B cell (primary cell): Measurements from ENCODE around the gene EEF1AKMT3. TPM values are rescaled to one million over a fixed set of nuclear protein-coding genes. Genes with fewer than 3 reads are reported as not detected.

Experiments used
- ATAC-seq: fragments of 200-7000 bp; cut with Tn5 transposase; one replicate; pipeline ENCODE4 v1.10.0; 2021; ENCODE audit warnings: low read depth, mild to moderate bottlenecking, moderate number of reproducible peaks, moderate library complexity
- CTCF ChIA-PET: fragments of 350-600 bp; sonication (Branson Sonifier 250); formaldehyde crosslinking; loops from one replicate; lab custom pipeline; 2021; ENCODE audit warnings: antibody characterized with exemption, inconsistent platforms; lab: Charles Lee
- POLR2A ChIA-PET: fragments of 350-600 bp; sonication (Branson Sonifier 250); formaldehyde crosslinking; loops from one replicate; lab custom pipeline; 2021; ENCODE audit warnings: antibody characterized with exemption; lab: Charles Lee
- DNase-seq: peaks from one replicate; pipeline ENCODE4 v3.0.0; 2013
- H2AFZ ChIP-seq: 2 replicates; pipeline ENCODE4 v1.6.1; 2012; ENCODE audit warnings: mild to moderate bottlenecking, low read depth, low read length; ENCODE audit not compliant: insufficient read depth, poor library complexity, severe bottlenecking
- H3K27ac ChIP-seq, 2 donors: 1 replicate in 1 of 2; 2 replicates in 1 of 2; pipeline ENCODE4 v1.5.1; 2012 to 2013; ENCODE audit warnings: low read length in 2 of 2, mild to moderate bottlenecking in 2 of 2, moderate library complexity in 1 of 2
- H3K27me3 ChIP-seq, 4 experiments: fragments of 200-600 bp in 1 of 4; sonication (generic) in 1 of 4; replicated peaks in 1 of 4; 1 replicate in 2 of 4; 2 replicates in 2 of 4; pipeline versions ENCODE4 v1.6.1 to v1.7.0; 2013 to 2016; ENCODE audit warnings: low read length in 3 of 4, mild to moderate bottlenecking in 2 of 4, mixed read lengths in 1 of 4, moderate library complexity in 1 of 4; ENCODE audit not compliant: insufficient read depth in 4 of 4, control insufficient read depth in 3 of 4; ENCODE audit errors: control extremely low read depth in 1 of 4
- H3K36me3 ChIP-seq, 2 experiments: replicated peaks in 1 of 2; 1 replicate in 1 of 2; 2 replicates in 1 of 2; pipeline versions ENCODE4 v1.6.1 to v1.7.1; 2013; ENCODE audit warnings: low read length in 1 of 2; ENCODE audit not compliant: insufficient read depth in 2 of 2, control insufficient read depth in 1 of 2; ENCODE audit errors: control extremely low read depth in 1 of 2, extremely low read depth in 1 of 2
- H3K4me1 ChIP-seq, 2 donors: fragments of 200-600 bp in 1 of 2; sonication (generic) in 1 of 2; 1 replicate in 1 of 2; 2 replicates in 1 of 2; pipeline versions ENCODE4 v1.5.1 to v1.6.1; 2013 to 2017; ENCODE audit warnings: low read length in 2 of 2; ENCODE audit not compliant: control insufficient read depth in 2 of 2, insufficient read depth in 2 of 2
- H3K4me2 ChIP-seq: replicated peaks from 2 replicates; pipeline ENCODE3; 2012; ENCODE audit warnings: mild to moderate bottlenecking, low read depth, low read length; ENCODE audit not compliant: poor library complexity, severe bottlenecking
- H3K4me3 ChIP-seq, 5 experiments: fragments of 200-600 bp in 1 of 5; sonication (generic) in 1 of 5; 1 replicate in 3 of 5; 2 replicates in 2 of 5; pipeline versions ENCODE4 v1.5.1 to v1.7.0; 2011 to 2016; ENCODE audit warnings: low read length in 4 of 5, mild to moderate bottlenecking in 4 of 5, low read depth in 2 of 5, control low read depth in 1 of 5, moderate library complexity in 1 of 5; ENCODE audit not compliant: insufficient read depth in 1 of 5; ENCODE audit errors: control extremely low read depth in 1 of 5, extremely low read depth in 1 of 5
- H3K79me2 ChIP-seq: fragments of 200-600 bp; sonication (generic); one replicate; pipeline ENCODE4 v1.6.0; 2016; ENCODE audit warnings: low read length; ENCODE audit not compliant: control insufficient read depth, insufficient read depth
- H3K9ac ChIP-seq: fragments of 200-600 bp; sonication (generic); 2 replicates; pipeline ENCODE4 v1.6.1; 2017; ENCODE audit warnings: mild to moderate bottlenecking, low read length, moderate library complexity
- H3K9me3 ChIP-seq, 3 donors: one replicate each; pipeline versions ENCODE4 v1.6.1 to v1.7.1; 2013; ENCODE audit warnings: low read length in 2 of 3; ENCODE audit not compliant: control insufficient read depth in 2 of 3, insufficient read depth in 1 of 3; ENCODE audit errors: control extremely low read depth in 1 of 3
- H4K20me1 ChIP-seq: 2 replicates; pipeline ENCODE4 v1.6.0; 2012; ENCODE audit warnings: mild to moderate bottlenecking, low read length; ENCODE audit not compliant: insufficient read depth, control insufficient read depth, poor library complexity, severe bottlenecking
- H3K27ac Mint-ChIP-seq: one replicate; pipeline ENCODE4 v1.8.0; 2021; ENCODE audit warnings: mixed read lengths
- H3K27me3 Mint-ChIP-seq: one replicate; pipeline ENCODE4 v1.8.0; 2021; ENCODE audit warnings: mixed read lengths
- H3K4me1 Mint-ChIP-seq: one replicate; pipeline ENCODE4 v1.8.0; 2021; ENCODE audit warnings: mixed read lengths
- H3K4me3 Mint-ChIP-seq: one replicate; pipeline ENCODE4 v1.8.0; 2021; ENCODE audit warnings: mixed read lengths
- H3K9me3 Mint-ChIP-seq: one replicate; pipeline ENCODE4 v1.8.0; 2022; ENCODE audit warnings: mixed read lengths; ENCODE audit not compliant: insufficient read depth
- EZH2 ChIP-seq: IDR thresholded peaks from 2 replicates; pipeline ENCODE4 v1.6.1; 2012; ENCODE audit warnings: borderline replicate concordance, low read depth, mild to moderate bottlenecking, moderate library complexity, low read length; ENCODE audit not compliant: insufficient read depth, poor library complexity, severe bottlenecking
- WGBS: methylation state at CpG from one replicate; pipeline ENCODE4 v1.1.5; 2013; ENCODE audit warnings: missing lambda C conversion rate; ENCODE audit not compliant: insufficient coverage; 5-methylcytosine and 5-hydroxymethylcytosine counted together
- intact Hi-C: fragments of 100-400 bp; cut with micrococcal nuclease; formaldehyde crosslinking; loops from one replicate; pipeline ENCODE4 v1.10.0; 2022
- polyA plus RNA-seq: library from polyadenylated mRNA; depleted of rRNA; stranded (reverse); fragments of >200 nt; gene quantifications from 2 replicates; pipeline ENCODE4 v1.2.3, GENCODE V29; 2012
- total RNA-seq, 2 donors: library from RNA; stranded (reverse); fragments of 120-200 nt in 1 of 2; gene quantifications; 1 replicate in 1 of 2; 2 replicates in 1 of 2; pipeline versions ENCODE4 v1.2.3 to v1.2.4, GENCODE V29; 2013 to 2022
- TF ChIP-seq, protein P1 (sequence below): fragments of 200-600 bp; IDR thresholded peaks from one replicate; pipeline ENCODE4 v1.8.0; 2022; ENCODE audit warnings: antibody characterized with exemption, mild to moderate bottlenecking

The EEF1AKMT3 gene
- total and polyA plus RNA-seq, 2 donors (not counting 1 experiment from before 2014, with no cell fraction given) = 0.89 to 1.3 TPM

DNA sequence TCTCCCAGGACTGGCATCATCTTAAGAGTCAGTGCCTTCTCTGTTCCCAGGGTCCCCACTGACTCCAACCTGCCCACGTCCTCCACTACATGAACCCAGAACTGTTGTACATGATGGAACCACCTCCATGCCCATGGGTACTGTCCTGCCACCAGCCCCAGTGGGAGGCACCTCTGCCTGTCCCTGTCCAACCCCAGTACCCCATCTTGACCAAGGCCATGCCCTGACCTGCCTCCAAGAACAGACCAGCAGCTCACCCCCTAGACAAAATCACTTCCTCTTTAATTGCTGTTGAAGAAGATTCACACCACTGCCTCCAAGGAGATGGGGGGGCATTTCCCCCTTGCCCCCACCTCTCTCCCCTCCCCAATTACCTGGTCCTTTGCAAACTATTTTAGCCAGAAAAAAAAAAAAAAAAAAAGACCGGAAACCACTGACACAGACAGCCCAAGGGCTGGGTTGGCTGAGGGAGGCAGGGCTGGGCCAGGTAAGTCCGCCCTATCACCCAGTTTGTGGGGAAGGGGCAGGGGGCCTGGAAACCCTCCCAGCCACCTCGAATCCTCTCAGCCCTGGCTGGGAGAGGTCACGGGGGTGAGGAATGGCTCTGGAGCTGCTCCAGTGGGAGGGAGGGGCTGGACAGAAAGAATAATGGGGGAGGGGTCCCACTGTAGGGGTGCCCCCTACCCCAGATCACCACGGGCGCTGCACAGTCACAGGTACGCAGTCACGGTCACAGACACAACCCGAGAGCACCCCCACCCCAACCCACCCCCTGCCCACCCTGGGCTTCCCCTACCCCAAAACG, 47.3 kb upstream of the EEF1AKMT3 start:
- no peak for TF ChIP-seq EZH2
- TF ChIP-seq, protein P1, sequence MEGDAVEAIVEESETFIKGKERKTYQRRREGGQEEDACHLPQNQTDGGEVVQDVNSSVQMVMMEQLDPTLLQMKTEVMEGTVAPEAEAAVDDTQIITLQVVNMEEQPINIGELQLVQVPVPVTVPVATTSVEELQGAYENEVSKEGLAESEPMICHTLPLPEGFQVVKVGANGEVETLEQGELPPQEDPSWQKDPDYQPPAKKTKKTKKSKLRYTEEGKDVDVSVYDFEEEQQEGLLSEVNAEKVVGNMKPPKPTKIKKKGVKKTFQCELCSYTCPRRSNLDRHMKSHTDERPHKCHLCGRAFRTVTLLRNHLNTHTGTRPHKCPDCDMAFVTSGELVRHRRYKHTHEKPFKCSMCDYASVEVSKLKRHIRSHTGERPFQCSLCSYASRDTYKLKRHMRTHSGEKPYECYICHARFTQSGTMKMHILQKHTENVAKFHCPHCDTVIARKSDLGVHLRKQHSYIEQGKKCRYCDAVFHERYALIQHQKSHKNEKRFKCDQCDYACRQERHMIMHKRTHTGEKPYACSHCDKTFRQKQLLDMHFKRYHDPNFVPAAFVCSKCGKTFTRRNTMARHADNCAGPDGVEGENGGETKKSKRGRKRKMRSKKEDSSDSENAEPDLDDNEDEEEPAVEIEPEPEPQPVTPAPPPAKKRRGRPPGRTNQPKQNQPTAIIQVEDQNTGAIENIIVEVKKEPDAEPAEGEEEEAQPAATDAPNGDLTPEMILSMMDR = no peak
- Histone ChIP-seq H3K27me3 (no peaks in the 10 kb centered on the region), H3K9me3 (peaks cover 0 to 7% (median 0%) of the 10 kb centered on the region in 3 donors), H3K4me2 (peak overlapping the region; percentile 38), H3K79me2 (no peaks in the 10 kb centered on the region), H4K20me1 (peaks cover 7% of the 10 kb centered on the region), H3K36me3 (peaks cover 0 to 52% of the 10 kb centered on the region in 2 experiments), H3K4me1 (peaks cover 8 to 16% of the 10 kb centered on the region in 2 donors), H3K9ac (no peak overlapping the region), H2AFZ (no peak overlapping the region), H3K27ac (no peak overlapping the region), H3K4me3 (no peak overlapping the region)
- CTCF ChIA-PET = no interaction called here
- intact Hi-C loops = no loop called here
- Mint-ChIP-seq H3K9me3 (no peaks in the 10 kb centered on the region), H3K4me3 (no peak overlapping the region), H3K4me1 (peaks cover 16% of the 10 kb centered on the region), H3K27me3 (no peaks in the 10 kb centered on the region), H3K27ac (peak overlapping the region; percentile 58)
- no peak for DNase-seq
- peak; percentile 18 for ATAC-seq
- POLR2A ChIA-PET = interaction anchor here (0.6 kb wide), 1 partner anchor 1991 kb away, joined by 5 read pairs; no protein-coding TSS in a partner anchor
- 86% methylated on average over 3 of the region's 11 CpGs for WGBS

DNA sequence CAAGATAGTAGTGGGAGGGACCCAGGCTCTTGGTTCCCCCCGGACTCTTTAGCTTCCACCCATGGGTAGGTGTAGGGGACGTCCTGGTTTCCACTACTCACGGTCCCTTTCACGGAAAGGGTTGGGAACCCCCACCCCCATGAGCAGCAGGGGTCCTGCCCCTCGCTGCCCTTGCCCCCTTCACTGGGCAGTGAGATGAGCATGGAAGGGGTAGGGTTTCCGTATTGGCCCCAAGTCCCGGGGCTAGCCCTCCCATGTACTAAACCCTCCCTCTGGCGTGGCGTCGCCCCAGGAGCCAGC, 46.6 kb upstream of the EEF1AKMT3 start:
- H3K36me3 ChIP-seq = peaks cover 0 to 52% of the 10 kb centered on the region in 2 experiments
- no peak for TF ChIP-seq EZH2
- TF ChIP-seq, protein P1 = no peak
- intact Hi-C loops = no loop called here
- Mint-ChIP-seq H3K27ac (no peak overlapping the region), H3K4me3 (no peak overlapping the region), H3K27me3 (no peaks in the 10 kb centered on the region), H3K9me3 (no peaks in the 10 kb centered on the region), H3K4me1 (peaks cover 16% of the 10 kb centered on the region)
- H4K20me1 ChIP-seq = peaks cover 7% of the 10 kb centered on the region
- peak overlapping the region in 2 of 5 experiments; percentile 10 to 43 for H3K4me3 ChIP-seq
- H3K27ac ChIP-seq = no peak overlapping the region
- DNase-seq (no peak), ATAC-seq (no peak)
- ChIA-PET CTCF (no interaction called here), POLR2A (interaction anchor here (0.6 kb wide), 1 partner anchor 1794 kb away, joined by 4 read pairs; no protein-coding TSS in a partner anchor)
- H2AFZ ChIP-seq = no peak overlapping the region
- H3K27me3 ChIP-seq = no peaks in the 10 kb centered on the region
- no peaks in the 10 kb centered on the region for H3K79me2 ChIP-seq
- H3K4me1 ChIP-seq = peaks cover 8 to 16% of the 10 kb centered on the region in 2 donors
- WGBS = 100% methylated on average over 3 of the region's 10 CpGs
- H3K4me2 ChIP-seq = peak overlapping the region; percentile 22
- peaks cover 0 to 7% (median 0%) of the 10 kb centered on the region in 3 donors for H3K9me3 ChIP-seq
- peak overlapping the region; percentile 15 for H3K9ac ChIP-seq
